ENCODE measurements around the gene PLEKHG5.
"Not testable (repeated sequence)": the region's sequence is repeated elsewhere in the genome, so short reads cannot be mapped to it uniquely, and the experiment has no call there.

Gene PLEKHG5

DNA sequence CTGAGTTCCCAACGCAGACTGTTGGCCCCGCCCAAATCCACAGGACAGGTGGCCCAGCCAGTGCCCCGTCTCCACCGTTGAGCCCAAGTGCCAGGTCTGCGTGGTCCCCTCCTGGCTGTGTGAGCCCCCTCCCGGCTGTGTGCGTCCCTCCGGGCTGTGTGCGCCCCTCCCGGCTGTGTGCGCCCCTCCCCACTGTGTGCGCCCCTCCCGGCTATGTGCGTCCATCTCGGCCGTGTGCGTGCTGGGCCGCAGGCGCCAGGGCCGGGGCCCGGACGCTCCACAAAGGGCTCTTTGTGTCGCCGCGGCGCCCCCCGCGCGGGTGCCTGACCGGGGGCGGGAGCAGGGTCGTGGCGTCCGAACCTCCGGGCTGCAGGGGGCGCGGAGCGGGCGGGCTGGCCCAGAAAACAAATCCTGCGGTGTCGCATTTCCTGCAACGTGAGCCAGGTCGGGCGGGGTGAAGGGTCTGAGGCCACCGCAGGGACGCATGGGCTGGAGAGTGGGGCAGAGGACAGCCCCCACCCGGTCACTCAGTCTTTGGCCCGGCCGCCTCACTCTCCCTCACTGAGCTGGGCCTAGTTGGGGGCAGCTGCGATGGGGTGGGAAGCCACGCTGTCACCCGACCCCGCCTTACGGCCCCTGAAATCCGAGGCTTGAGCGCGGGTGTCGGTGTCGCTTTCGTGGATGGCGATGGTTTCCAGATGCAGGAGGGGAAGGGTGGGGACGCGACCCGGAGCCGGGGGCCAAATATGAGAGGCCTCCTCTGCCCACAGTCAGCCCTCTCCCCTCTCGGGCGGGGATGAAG is 44.2 kb downstream of the PLEKHG5 start:
- TF ChIP-seq CTCF (IDR thresholded peaks at IDR 0.05; ENCODE audit: borderline replicate concordance, insufficient read depth, low read depth, low read length): no peak
- no peak overlapping the region for H3K4me3 ChIP-seq (ENCODE audit: low read depth, low read length)

- no peak for TF ChIP-seq CTCF (IDR thresholded peaks at IDR 0.05; ENCODE audit: borderline replicate concordance, insufficient read depth, low read depth, low read length)
- no peak overlapping the region for H3K4me3 ChIP-seq (ENCODE audit: low read depth, low read length)
These were observed 44.8 kb downstream of the PLEKHG5 start for GRCh38 chr1:6446665-6447015.

- not testable (repeated sequence) for H3K4me3 ChIP-seq (ENCODE audit: low read depth, low read length)
These were observed 45.5 kb downstream of the PLEKHG5 start for GRCh38 chr1:6445929-6446328.

GRCh38 chr1:6445062-6445763 is 46.3 kb downstream of the PLEKHG5 start:
- TF ChIP-seq CTCF (IDR thresholded peaks at IDR 0.05; ENCODE audit: borderline replicate concordance, insufficient read depth, low read depth, low read length): peak; percentile 56; the same call in 1 of the 2 replicates
- no peak overlapping the region for H3K4me3 ChIP-seq (ENCODE audit: low read depth, low read length)

GRCh38 chr1:6444377-6444776 is 47.1 kb downstream of the PLEKHG5 start:
- no peak overlapping the region for H3K4me3 ChIP-seq (ENCODE audit: low read depth, low read length)
- TF ChIP-seq CTCF (IDR thresholded peaks at IDR 0.05; ENCODE audit: borderline replicate concordance, insufficient read depth, low read depth, low read length): no peak

DNA sequence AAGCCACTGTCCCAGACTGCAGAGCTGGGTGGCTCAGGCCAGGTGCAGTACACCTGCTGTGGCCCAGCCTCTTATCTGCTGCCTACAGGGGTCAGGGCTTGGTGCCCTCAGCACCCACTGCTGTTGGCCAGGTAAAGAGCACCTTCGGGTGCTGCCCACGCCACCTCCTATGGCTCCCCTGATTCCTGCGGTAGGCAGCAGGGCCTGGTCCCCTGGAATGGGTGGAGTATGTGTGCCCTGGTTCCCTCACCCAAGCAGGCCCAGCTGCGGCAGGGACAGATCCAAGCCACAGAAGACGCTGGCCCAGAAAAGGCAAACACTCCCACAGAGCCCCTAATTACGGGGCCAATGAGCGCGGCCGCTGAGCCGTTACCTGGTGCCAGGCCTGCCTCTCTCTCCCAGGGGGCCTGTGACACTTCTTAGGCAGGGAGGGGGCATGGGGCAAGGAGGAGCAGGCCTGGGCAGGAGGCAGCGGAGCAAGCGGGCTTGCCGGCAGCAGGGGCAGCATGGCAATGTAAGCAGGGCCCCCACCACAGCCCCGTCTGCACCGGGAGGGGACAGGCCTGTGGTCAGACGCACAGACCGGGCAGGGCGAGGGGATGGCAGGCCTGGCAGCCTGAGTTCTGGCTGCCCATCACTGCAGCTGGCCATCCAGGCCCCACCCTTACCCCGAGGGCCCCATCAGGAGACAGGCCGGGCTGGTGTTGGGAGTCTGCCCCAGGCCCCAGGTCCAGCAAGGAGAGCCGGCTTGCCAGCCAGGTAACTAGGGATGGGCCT is 47.9 kb downstream of the PLEKHG5 start:
- no peak for TF ChIP-seq CTCF (IDR thresholded peaks at IDR 0.05; ENCODE audit: borderline replicate concordance, insufficient read depth, low read depth, low read length)
- no peak overlapping the region for H3K4me3 ChIP-seq (ENCODE audit: low read depth, low read length)

- no peak for TF ChIP-seq CTCF (IDR thresholded peaks at IDR 0.05; ENCODE audit: borderline replicate concordance, insufficient read depth, low read depth, low read length)
- no peak overlapping the region for H3K4me3 ChIP-seq (ENCODE audit: low read depth, low read length)
These were observed 49.9 kb downstream of the PLEKHG5 start for GRCh38 chr1:6441586-6441985.

Data from GM12875 (cell line).